ENCODE measurements around the gene GSTP1. TPM values are rescaled to one million over a fixed set of nuclear protein-coding genes. Genes with fewer than 3 reads are reported as not detected.

The GSTP1 gene
- total and polyA plus RNA-seq, 8 donors: 393 to 2,840 (median 647) TPM

DNA sequence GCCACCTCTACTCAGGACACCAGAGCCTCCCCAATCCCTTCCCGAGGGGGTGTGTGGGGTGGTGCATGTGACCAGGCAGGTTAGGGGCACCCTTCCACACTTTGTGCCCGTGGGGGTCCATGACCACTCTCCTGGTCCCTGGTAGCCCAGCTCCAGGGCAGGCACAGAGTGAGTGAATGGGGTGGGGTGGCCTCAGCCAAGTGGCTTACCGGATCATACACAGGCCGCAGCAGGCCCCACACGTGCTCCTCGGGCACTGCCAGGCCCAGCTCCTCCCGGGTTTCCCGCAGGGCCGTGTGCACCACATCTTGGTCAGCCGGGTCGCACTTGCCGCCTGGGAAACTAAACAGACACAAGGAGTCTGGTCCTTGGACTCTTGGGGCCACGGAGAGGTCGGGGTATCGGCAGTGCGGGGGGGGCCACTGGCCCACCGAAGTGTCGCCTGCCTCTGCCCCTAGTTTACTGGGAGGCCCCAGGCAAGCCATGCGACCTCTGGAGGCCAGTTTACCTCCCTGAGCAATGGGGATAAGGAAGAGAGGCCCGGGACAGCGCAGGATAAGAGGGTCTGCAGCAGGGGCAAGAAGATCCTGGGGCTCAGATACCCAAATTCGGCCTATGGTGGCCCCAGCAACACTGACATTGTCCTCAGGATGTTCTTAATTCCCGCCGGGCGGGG lies 45.2 kb downstream of the GSTP1 start:
- no peaks in the 10 kb centered on the region for H3K36me3 ChIP-seq
- intact Hi-C loops (cut with DNase I; ENCODE audit: low total_unique reads): no loop called here
- TF ChIP-seq POLR2AphosphoS5 (IDR thresholded peaks at IDR 0.05): no peak
- TF ChIP-seq, protein P1, sequence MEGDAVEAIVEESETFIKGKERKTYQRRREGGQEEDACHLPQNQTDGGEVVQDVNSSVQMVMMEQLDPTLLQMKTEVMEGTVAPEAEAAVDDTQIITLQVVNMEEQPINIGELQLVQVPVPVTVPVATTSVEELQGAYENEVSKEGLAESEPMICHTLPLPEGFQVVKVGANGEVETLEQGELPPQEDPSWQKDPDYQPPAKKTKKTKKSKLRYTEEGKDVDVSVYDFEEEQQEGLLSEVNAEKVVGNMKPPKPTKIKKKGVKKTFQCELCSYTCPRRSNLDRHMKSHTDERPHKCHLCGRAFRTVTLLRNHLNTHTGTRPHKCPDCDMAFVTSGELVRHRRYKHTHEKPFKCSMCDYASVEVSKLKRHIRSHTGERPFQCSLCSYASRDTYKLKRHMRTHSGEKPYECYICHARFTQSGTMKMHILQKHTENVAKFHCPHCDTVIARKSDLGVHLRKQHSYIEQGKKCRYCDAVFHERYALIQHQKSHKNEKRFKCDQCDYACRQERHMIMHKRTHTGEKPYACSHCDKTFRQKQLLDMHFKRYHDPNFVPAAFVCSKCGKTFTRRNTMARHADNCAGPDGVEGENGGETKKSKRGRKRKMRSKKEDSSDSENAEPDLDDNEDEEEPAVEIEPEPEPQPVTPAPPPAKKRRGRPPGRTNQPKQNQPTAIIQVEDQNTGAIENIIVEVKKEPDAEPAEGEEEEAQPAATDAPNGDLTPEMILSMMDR (IDR thresholded peaks at IDR 0.05): peak in 1 of 7 experiments; percentile 88
- no peaks in the 10 kb centered on the region for H3K9me3 ChIP-seq
- peaks cover 15 to 43% (median 42%) of the 10 kb centered on the region in 4 donors for H3K4me1 ChIP-seq
- H3K27me3 ChIP-seq: no peaks in the 10 kb centered on the region
- peak overlapping the region; percentile 93 to 98 (median 96) for H3K27ac ChIP-seq
- 42 to 53% (median 50%) methylated on average over 17 to 25 of the region's 25 CpGs for WGBS, 5 donors
- peak overlapping the region; percentile 58 to 72 (median 66) for H3K4me3 ChIP-seq
- DNase-seq: peak in 1 of 2 donors; percentile 30

DNA sequence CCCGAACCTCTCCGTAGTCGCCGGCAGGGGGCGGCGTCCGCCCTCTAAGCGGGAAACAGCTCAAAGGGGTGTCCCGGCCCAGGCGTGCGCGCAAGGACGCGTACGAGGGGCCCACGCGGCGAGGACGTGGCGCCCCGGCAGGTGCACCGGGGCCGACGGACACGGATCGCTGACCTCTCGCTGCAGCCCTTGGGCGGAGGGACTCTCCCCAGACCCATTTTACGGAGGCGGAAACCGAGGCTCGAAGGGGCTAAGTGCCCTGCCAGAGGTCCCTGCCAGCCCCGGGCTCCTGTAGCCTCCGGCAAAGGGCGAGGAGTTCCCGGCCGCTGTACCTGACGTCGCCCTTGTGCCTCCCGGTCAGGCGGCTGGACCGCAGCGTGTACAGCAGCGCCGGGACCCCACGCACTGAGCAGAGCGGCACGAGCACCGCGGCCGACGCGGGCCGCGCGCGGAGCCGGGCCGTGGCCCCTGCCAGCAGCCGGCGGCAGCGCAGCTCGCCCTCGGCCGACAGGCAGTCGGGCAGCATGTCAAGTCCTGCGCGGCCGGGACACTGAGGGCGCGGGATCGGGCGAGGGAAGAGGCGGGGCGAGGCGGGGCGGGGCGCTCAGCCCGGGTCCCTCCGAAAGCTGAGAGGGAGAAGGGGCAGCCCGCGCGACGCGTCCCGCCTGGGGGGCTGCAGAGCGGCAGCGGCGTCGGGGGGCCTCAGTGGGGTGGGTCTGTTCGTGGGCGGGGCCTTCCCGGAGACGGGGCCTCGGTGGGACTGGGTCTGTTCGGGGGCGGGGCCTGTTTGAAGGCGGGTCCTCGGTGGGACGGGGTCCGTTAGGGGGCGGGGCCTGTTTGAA lies 46.0 kb downstream of the GSTP1 start, which contains the start of gene NUDT8:
Gene NUDT8 (minus strand): TSS at position 552 of the 842 bp plus-strand sequence. CDS start 26 bp downstream, at position 526.
- peak; percentile 89 to 93 for DNase-seq
- peak within 1 kb of the TSS; percentile 58 to 72 (median 66) for H3K4me3 ChIP-seq
- H3K36me3 ChIP-seq: no peaks in the 10 kb centered on the region
- intact Hi-C loops (cut with DNase I; ENCODE audit: low total_unique reads): no loop called here
- peaks cover 15 to 48% (median 42%) of the 10 kb centered on the region in 4 donors for H3K4me1 ChIP-seq
- H3K9me3 ChIP-seq: no peaks in the 10 kb centered on the region
- peak within 1 kb of the TSS; percentile 93 to 98 (median 96) for H3K27ac ChIP-seq
- WGBS, 5 donors: 0 to 1% (median 0%) methylated on average over 47 to 98 of the region's 102 CpGs
- no peaks in the 10 kb centered on the region for H3K27me3 ChIP-seq
- TF ChIP-seq POLR2AphosphoS5 (IDR thresholded peaks at IDR 0.05): peak in 2 of 3 donors; percentile 54 to 84
- TF ChIP-seq, protein P1 (IDR thresholded peaks at IDR 0.05): peak in 5 of 7 experiments; percentile 15 to 90 (median 77)
- TF ChIP-seq POLR2A (IDR thresholded peaks at IDR 0.05): no peak
- no peak for TF ChIP-seq EP300 (IDR thresholded peaks at IDR 0.05)

DNA sequence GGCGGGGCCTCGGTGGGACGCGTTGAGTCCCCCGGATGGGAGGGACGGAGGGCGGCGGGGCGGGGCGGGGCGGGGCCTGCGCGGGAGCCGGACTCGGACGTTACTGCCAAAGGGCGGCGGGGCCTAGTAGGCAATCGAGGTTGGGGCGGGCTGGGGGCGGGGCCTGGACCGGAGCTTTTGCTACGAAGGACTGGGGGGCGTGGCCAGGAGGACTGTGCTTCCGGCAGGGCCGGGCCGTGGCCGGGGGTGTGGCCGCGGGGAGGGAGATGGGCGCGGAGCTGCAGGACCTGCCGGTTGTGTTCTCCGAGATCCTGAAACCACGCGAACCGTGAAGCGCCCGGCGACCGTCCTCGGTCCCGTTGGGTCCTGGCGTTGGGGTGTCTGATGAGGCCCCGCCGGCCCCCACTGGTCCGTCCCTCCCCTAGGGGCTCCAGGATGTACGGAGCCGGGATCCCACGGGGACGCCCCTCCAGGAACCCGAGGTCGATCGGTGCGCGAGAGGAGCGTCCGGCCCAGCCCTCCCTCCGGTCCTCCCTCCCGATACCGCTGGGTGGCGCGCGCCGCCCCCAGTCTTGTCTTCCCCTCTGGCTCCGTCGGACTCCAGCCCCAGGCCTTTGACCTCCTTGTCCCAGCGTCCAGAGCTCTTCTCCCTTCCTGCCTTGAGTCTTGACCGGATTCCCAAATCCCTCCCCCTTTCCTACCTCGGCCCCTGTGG lies 46.8 kb downstream of the GSTP1 start:
- Histone ChIP-seq H3K9me3 (no peaks in the 10 kb centered on the region), H3K4me3 (peak overlapping the region; percentile 58 to 72 (median 66)), H3K27ac (peak overlapping the region; percentile 88 to 98 (median 95)), H3K4me1 (peaks cover 15 to 48% (median 42%) of the 10 kb centered on the region in 4 donors), H3K27me3 (no peaks in the 10 kb centered on the region), H3K36me3 (no peaks in the 10 kb centered on the region)
- DNase-seq: peak; percentile 99 to 100
- no peak for TF ChIP-seq EP300 (IDR thresholded peaks at IDR 0.05)
- peak in 2 of 3 donors; percentile 71 to 86 for TF ChIP-seq POLR2AphosphoS5 (IDR thresholded peaks at IDR 0.05)
- TF ChIP-seq, protein P1 (IDR thresholded peaks at IDR 0.05): peak in 6 of 7 experiments; percentile 25 to 82 (median 63)
- peak in 2 of 4 donors; percentile 23 to 51 for TF ChIP-seq POLR2A (IDR thresholded peaks at IDR 0.05)
- WGBS, 5 donors: 0 to 2% (median 1%) methylated on average over 38 to 70 of the region's 70 CpGs
- intact Hi-C loops (cut with DNase I; ENCODE audit: low total_unique reads): no loop called here

DNA sequence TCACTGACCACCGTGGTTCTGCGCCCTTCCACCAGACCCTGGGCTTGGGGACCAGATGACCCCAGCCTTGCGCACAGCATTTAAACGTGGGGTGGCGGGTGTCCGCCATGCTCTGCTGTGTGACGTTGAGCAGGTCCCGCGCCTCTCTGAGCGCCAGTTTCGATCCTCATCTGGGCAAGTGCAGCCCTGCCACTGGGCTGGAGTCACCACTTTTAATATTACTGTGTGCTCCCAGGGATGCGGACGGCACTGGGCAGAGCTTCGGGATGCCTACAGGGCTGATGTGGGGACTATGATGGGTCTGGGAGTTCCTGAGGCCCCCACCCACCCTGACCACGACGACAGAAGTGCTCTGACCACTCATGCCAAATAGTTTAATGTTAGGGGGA lies 47.3 kb downstream of the GSTP1 start:
- intact Hi-C loops (cut with DNase I; ENCODE audit: low total_unique reads): no loop called here
- Histone ChIP-seq H3K4me1 (peaks cover 15 to 48% (median 42%) of the 10 kb centered on the region in 4 donors), H3K36me3 (no peaks in the 10 kb centered on the region), H3K4me3 (peak overlapping the region; percentile 58 to 72 (median 66)), H3K27me3 (no peaks in the 10 kb centered on the region), H3K9me3 (no peaks in the 10 kb centered on the region), H3K27ac (peak overlapping the region; percentile 88 to 98 (median 95))
- no peak for DNase-seq
- 57 to 69% (median 64%) methylated on average over 12 to 16 of the region's 16 CpGs for WGBS, 5 donors
- TF ChIP-seq POLR2A (IDR thresholded peaks at IDR 0.05): no peak
- TF ChIP-seq POLR2AphosphoS5 (IDR thresholded peaks at IDR 0.05): no peak
- TF ChIP-seq, protein P1 (IDR thresholded peaks at IDR 0.05): no peak
- TF ChIP-seq EP300 (IDR thresholded peaks at IDR 0.05): no peak
